ENCODE measurements around the gene NF2. TPM values are rescaled to one million over a fixed set of nuclear protein-coding genes. Genes with fewer than 3 reads are reported as not detected.
A peak's percentile ranks its signal among the peaks of the same experiment; 100 is the strongest.

NF2 gene
- total and polyA plus RNA-seq, 4 donors: 8.9 to 49.7 (median 16.3) TPM

- no peak overlapping the region for H3K4me3 ChIP-seq
- H3K9ac ChIP-seq (ENCODE audit: insufficient read depth in 1 of 2, low read length in 2 of 2): no peak overlapping the region
- no peaks in the 10 kb centered on the region for H3K36me3 ChIP-seq (ENCODE audit: control insufficient read depth in 4 of 4, insufficient read depth in 4 of 4, low read length in 4 of 4)
- H3K9me3 ChIP-seq (ENCODE audit: control insufficient read depth in 4 of 4, insufficient read depth in 3 of 4, low read length in 3 of 4): no peaks in the 10 kb centered on the region
- TF ChIP-seq, protein P1, sequence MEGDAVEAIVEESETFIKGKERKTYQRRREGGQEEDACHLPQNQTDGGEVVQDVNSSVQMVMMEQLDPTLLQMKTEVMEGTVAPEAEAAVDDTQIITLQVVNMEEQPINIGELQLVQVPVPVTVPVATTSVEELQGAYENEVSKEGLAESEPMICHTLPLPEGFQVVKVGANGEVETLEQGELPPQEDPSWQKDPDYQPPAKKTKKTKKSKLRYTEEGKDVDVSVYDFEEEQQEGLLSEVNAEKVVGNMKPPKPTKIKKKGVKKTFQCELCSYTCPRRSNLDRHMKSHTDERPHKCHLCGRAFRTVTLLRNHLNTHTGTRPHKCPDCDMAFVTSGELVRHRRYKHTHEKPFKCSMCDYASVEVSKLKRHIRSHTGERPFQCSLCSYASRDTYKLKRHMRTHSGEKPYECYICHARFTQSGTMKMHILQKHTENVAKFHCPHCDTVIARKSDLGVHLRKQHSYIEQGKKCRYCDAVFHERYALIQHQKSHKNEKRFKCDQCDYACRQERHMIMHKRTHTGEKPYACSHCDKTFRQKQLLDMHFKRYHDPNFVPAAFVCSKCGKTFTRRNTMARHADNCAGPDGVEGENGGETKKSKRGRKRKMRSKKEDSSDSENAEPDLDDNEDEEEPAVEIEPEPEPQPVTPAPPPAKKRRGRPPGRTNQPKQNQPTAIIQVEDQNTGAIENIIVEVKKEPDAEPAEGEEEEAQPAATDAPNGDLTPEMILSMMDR (IDR thresholded peaks at IDR 0.05; ENCODE audit: control extremely low read depth, extremely low read depth): no peak
- no peaks in the 10 kb centered on the region for H3K27me3 ChIP-seq (ENCODE audit: control insufficient read depth in 3 of 3, insufficient read depth in 3 of 3, low read length in 2 of 3)
- no peak for ATAC-seq (ENCODE audit: insufficient read depth, low FRiP score)
- 81 to 88% methylated on average over 6 of the region's 6 CpGs for WGBS, 2 donors
- peaks cover 6 to 21% (median 11%) of the 10 kb centered on the region in 5 donors for H3K4me1 ChIP-seq (ENCODE audit: control insufficient read depth in 5 of 5, insufficient read depth in 5 of 5, low read length in 5 of 5)
- no peak for DNase-seq
- no peak overlapping the region for H3K27ac ChIP-seq (ENCODE audit: low read depth in 1 of 2, low read length in 1 of 2)
Measured at GRCh38 chr22:29623059-29623458, 19.6 kb downstream of the NF2 start.

DNA sequence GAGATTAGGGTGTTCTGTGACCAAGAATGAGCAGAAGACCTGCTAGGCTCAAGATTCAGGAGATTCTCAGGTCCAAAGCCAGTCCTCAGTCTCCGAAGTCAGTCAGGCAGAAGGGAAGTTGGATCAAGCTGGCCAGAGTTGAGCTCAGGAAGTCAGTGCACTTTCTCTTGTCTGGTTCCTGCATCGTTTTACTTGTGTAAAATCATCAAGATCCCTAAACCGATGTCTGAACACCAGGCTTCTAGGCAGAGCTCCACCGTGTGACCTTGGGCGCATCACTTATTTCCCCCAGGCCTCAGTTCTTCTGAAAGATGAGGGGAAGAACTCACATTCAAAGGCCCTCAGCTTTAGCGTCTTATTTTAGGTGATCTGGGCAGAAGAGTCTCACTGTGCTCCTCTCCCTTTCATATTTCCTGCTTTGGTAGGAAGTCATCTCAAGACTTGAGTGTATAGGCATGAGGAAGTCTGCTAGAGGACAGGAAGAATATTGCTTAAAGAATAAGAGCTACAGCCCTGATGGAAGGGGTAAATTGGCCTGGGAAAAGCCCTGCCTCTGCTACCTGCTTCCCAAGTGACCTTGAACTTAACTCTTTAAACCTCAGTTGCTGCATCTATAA is 20.2 kb downstream of the NF2 start:
- H3K9me3 ChIP-seq (ENCODE audit: control insufficient read depth in 4 of 4, insufficient read depth in 3 of 4, low read length in 3 of 4): no peaks in the 10 kb centered on the region
- no peak for ATAC-seq (ENCODE audit: insufficient read depth, low FRiP score)
- TF ChIP-seq, protein P1 (IDR thresholded peaks at IDR 0.05; ENCODE audit: control extremely low read depth, extremely low read depth): no peak
- DNase-seq: no peak
- no peak overlapping the region for H3K9ac ChIP-seq (ENCODE audit: insufficient read depth in 1 of 2, low read length in 2 of 2)
- 32 to 56% methylated on average over 6 of the region's 6 CpGs for WGBS, 2 donors
- H3K27ac ChIP-seq (ENCODE audit: low read depth in 1 of 2, low read length in 1 of 2): peak overlapping the region in 1 of 2 donors; percentile 24
- H3K36me3 ChIP-seq (ENCODE audit: control insufficient read depth in 4 of 4, insufficient read depth in 4 of 4, low read length in 4 of 4): no peaks in the 10 kb centered on the region
- no peaks in the 10 kb centered on the region for H3K27me3 ChIP-seq (ENCODE audit: control insufficient read depth in 3 of 3, insufficient read depth in 3 of 3, low read length in 2 of 3)
- H3K4me1 ChIP-seq (ENCODE audit: control insufficient read depth in 5 of 5, insufficient read depth in 5 of 5, low read length in 5 of 5): peaks cover 6 to 16% (median 8%) of the 10 kb centered on the region in 5 donors
- H3K4me3 ChIP-seq: no peak overlapping the region

DNA sequence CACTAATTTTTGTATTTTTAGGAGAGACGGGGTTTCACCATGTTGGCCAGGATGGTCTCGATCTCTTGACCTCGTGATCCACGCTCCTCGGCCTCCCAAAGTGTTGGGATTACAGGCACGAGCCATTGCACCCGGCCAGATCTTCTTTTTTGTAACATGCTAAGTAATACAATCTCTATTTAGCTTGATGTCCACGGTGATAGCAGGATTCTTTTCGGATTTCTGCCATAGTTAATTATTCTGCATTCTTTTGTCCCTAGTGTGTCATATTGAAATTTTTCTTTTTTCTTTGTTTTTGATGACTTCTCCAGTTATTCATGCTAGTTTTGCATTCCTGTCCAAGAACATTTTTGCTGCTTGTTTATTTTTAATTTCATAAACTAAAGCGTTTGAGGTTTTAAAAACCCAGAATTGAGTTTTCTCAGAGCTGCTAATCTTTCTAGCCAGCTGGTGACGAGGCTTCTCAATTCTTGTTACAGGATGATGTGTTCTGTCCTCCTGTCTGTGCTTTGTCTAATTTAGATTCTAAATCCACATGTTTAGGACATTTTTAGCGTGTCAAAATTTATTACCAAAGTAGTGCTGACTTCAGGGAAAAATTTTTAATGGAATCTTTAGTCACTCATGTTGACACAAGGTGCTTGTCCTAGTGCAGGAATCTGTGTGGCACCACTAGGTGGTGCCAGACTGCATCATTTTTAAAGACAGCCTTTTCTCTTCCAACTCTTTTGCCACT is 21.8 kb downstream of the NF2 start:
- peak; percentile 37 for ATAC-seq (ENCODE audit: insufficient read depth, low FRiP score)
- peak in 2 of 3 donors; percentile 55 to 88 for DNase-seq
- no peaks in the 10 kb centered on the region for H3K9me3 ChIP-seq (ENCODE audit: control insufficient read depth in 4 of 4, insufficient read depth in 3 of 4, low read length in 3 of 4)
- no peak overlapping the region for H3K27ac ChIP-seq (ENCODE audit: low read depth in 1 of 2, low read length in 1 of 2)
- no peaks in the 10 kb centered on the region for H3K36me3 ChIP-seq (ENCODE audit: control insufficient read depth in 4 of 4, insufficient read depth in 4 of 4, low read length in 4 of 4)
- no peaks in the 10 kb centered on the region for H3K27me3 ChIP-seq (ENCODE audit: control insufficient read depth in 3 of 3, insufficient read depth in 3 of 3, low read length in 2 of 3)
- no peak overlapping the region for H3K9ac ChIP-seq (ENCODE audit: insufficient read depth in 1 of 2, low read length in 2 of 2)
- no peak overlapping the region for H3K4me3 ChIP-seq
- 74 to 75% methylated on average over 12 of the region's 12 CpGs for WGBS, 2 donors
- TF ChIP-seq, protein P1 (IDR thresholded peaks at IDR 0.05; ENCODE audit: control extremely low read depth, extremely low read depth): peak; percentile 58
- peaks cover 3 to 12% (median 8%) of the 10 kb centered on the region in 5 donors for H3K4me1 ChIP-seq (ENCODE audit: control insufficient read depth in 5 of 5, insufficient read depth in 5 of 5, low read length in 5 of 5)

Data from lung (tissue), 12 donors.